Duodenal mucosa (tissue), 2 donors: ENCODE results near the gene MUSK.

Experiments used
- H3K27ac ChIP-seq: one replicate; pipeline ENCODE4 v1.7.0; 2013; ENCODE audit warnings: low read depth, low read length
- H3K27me3 ChIP-seq, 2 donors: one replicate each; pipeline ENCODE4 v1.7.0; 2013; ENCODE audit warnings: low read length in 2 of 2, control low read depth in 1 of 2; ENCODE audit not compliant: insufficient read depth in 2 of 2, control insufficient read depth in 1 of 2
- H3K36me3 ChIP-seq, 2 donors: one replicate each; pipeline ENCODE4 v1.7.0; 2013; ENCODE audit warnings: low read length in 2 of 2, control low read depth in 1 of 2; ENCODE audit not compliant: insufficient read depth in 2 of 2, control insufficient read depth in 1 of 2
- H3K4me1 ChIP-seq, 2 donors: one replicate each; pipeline ENCODE4 v1.7.0; 2013; ENCODE audit warnings: low read length in 2 of 2, control low read depth in 1 of 2; ENCODE audit not compliant: insufficient read depth in 2 of 2, control insufficient read depth in 1 of 2
- H3K4me3 ChIP-seq, 2 donors: one replicate each; pipeline ENCODE4 v1.7.0; 2013; ENCODE audit warnings: low read length in 2 of 2, low read depth in 1 of 2
- H3K9ac ChIP-seq, 2 donors: one replicate each; pipeline ENCODE4 v1.7.0; 2013; ENCODE audit warnings: low read length in 2 of 2, low read depth in 1 of 2
- H3K9me3 ChIP-seq, 2 donors: one replicate each; pipeline ENCODE4 v1.7.0; 2013; ENCODE audit warnings: low read length in 2 of 2, control low read depth in 1 of 2; ENCODE audit not compliant: control insufficient read depth in 1 of 2

Gene MUSK

DNA sequence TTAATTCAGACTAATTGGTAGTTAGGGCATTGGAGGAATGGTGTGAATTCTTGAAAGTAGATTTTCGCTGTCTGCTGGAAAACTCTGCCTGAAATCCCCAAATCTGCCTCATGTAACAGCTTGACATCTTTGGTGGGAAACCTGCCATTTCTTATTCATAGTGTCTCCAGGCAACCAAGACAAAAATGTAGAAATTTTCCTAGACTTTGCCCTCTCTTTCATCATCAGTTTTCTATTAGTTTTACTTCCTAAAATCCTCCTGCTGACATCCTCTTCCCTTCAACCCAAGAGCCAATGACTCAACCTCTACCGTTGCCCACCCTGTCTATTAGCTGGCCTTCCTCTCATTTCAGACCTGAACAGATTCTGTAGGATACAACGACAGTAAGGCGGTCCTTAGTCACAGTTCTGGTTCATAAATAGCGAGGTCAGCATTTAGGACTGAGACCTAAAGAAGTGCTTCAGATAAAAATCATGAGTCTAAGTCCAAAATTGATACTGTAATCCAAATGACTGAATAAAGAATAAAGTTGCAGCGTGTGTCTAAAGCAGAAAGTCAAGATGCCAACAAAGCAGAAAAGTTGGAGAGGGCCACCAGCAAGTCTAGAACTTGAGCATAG lies 133.9 kb downstream of the MUSK start:
- no peak overlapping the region for H3K27ac ChIP-seq
- H3K36me3 ChIP-seq, result no peaks in the 10 kb centered on the region
- no peak overlapping the region for H3K4me3 ChIP-seq
- H3K9ac ChIP-seq, result no peak overlapping the region
- no peaks in the 10 kb centered on the region for H3K4me1 ChIP-seq
- no peaks in the 10 kb centered on the region for H3K9me3 ChIP-seq
- no peaks in the 10 kb centered on the region for H3K27me3 ChIP-seq

- H3K27ac ChIP-seq, result no peak overlapping the region
- no peaks in the 10 kb centered on the region for H3K36me3 ChIP-seq
- H3K9me3 ChIP-seq, result no peaks in the 10 kb centered on the region
- H3K4me1 ChIP-seq, result no peaks in the 10 kb centered on the region
- H3K4me3 ChIP-seq, result no peak overlapping the region
- H3K27me3 ChIP-seq, result no peaks in the 10 kb centered on the region
- no peak overlapping the region for H3K9ac ChIP-seq
Measured at GRCh38 chr9:110807956-110808598, 139.5 kb downstream of the MUSK start.

DNA sequence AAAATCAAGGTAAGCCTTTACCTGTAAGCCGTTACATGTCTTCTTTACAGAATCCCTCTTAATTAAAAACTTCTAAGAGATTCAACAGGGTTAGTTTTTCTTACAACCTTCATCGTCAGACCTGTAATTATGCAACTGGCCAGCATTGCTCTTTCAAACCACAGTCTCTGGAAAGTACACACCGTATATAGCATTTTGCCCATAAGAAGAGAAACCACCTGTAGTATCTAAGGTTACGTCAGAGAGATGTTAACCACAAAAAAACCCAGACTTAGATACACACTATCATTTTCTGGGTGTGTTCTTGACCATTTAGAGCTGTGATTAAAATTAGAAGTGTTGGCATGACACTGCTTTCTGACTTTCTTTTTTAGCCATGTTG lies 140.0 kb downstream of the MUSK start:
- Histone ChIP-seq H3K36me3 (no peaks in the 10 kb centered on the region), H3K4me1 (no peaks in the 10 kb centered on the region), H3K27ac (no peak overlapping the region), H3K9ac (no peak overlapping the region), H3K27me3 (no peaks in the 10 kb centered on the region), H3K9me3 (no peaks in the 10 kb centered on the region), H3K4me3 (no peak overlapping the region)

DNA sequence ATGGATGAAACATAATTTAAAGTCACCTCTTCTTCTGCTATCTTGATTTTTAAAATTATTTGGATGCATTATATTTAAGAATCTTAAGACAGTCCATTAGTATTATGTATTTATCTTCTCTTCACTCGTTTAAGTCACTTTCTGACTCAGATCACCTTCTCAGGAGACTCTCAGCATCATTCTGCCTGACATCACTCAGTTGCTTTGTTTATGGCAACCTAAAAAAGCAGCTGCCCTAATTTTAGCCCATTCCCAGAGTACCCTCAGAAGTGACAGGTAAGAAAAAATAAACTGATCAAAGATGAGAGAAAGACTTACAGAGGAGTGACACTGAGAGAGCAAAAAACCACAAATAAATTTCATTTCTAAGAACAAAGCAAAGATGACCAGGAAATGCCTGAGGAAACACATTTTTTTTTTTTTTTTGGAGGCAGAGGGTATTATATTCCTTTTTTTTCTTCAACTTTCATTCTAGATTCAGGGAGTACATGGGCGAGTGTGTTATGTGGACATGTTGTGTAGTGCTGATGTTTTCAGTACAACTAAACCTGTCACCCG lies 140.5 kb downstream of the MUSK start:
- no peak overlapping the region for H3K4me3 ChIP-seq
- no peak overlapping the region for H3K9ac ChIP-seq
- no peaks in the 10 kb centered on the region for H3K4me1 ChIP-seq
- no peak overlapping the region for H3K27ac ChIP-seq
- no peaks in the 10 kb centered on the region for H3K9me3 ChIP-seq
- no peaks in the 10 kb centered on the region for H3K36me3 ChIP-seq
- no peaks in the 10 kb centered on the region for H3K27me3 ChIP-seq

GRCh38 chr9:110810262-110810976 lies 141.8 kb downstream of the MUSK start:
- no peak overlapping the region for H3K27ac ChIP-seq
- H3K9me3 ChIP-seq, result no peaks in the 10 kb centered on the region
- no peaks in the 10 kb centered on the region for H3K36me3 ChIP-seq
- H3K27me3 ChIP-seq, result no peaks in the 10 kb centered on the region
- no peak overlapping the region for H3K4me3 ChIP-seq
- H3K9ac ChIP-seq, result no peak overlapping the region
- H3K4me1 ChIP-seq, result no peaks in the 10 kb centered on the region

- H3K36me3 ChIP-seq, result no peaks in the 10 kb centered on the region
- no peak overlapping the region for H3K9ac ChIP-seq
- H3K27ac ChIP-seq, result no peak overlapping the region
- H3K4me1 ChIP-seq, result no peaks in the 10 kb centered on the region
- no peak overlapping the region for H3K4me3 ChIP-seq
- no peaks in the 10 kb centered on the region for H3K27me3 ChIP-seq
- no peaks in the 10 kb centered on the region for H3K9me3 ChIP-seq
Measured at GRCh38 chr9:110812886-110813285, 144.3 kb downstream of the MUSK start.

DNA sequence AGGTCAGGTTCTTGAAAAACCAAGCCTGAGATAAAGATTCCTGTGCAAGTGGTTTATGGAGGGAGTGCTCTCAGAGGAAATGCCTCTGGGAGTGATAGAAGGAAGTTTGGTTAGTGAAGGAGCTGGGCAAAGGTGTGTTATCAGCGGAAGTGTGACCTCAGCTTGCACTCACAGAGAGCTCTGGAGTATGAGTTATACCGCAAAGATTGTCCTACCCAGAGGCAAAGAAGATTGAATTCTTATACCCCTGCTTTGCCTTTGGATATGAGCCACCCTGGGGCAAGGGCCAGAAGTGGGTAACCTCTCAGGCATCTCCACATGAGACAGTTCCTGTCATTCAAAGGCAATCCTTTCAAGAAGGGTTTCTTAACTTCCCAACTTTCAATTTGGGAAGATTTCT lies 145.6 kb downstream of the MUSK start:
- no peaks in the 10 kb centered on the region for H3K4me1 ChIP-seq
- H3K36me3 ChIP-seq, result no peaks in the 10 kb centered on the region
- no peak overlapping the region for H3K4me3 ChIP-seq
- H3K27ac ChIP-seq, result no peak overlapping the region
- no peaks in the 10 kb centered on the region for H3K27me3 ChIP-seq
- H3K9ac ChIP-seq, result no peak overlapping the region
- no peaks in the 10 kb centered on the region for H3K9me3 ChIP-seq

DNA sequence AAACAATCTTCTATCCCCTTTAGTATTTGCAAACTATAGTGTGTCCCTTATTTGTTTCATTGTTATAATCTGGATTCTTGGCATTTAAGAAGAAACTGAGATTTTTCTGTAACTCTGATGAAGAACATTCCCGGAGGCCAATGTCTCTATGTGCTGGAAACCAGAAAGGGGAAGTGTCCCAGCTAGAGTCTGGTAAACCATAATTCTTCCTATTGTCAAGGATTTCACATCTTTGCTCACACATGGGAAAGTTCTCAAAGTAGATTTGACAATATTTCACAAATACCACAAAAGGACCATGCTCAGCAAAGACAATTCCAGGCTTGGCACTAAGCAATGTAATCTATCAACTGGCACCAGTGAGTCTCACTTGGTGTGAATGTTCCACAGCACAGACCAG lies 146.8 kb downstream of the MUSK start:
- no peak overlapping the region for H3K27ac ChIP-seq
- H3K4me3 ChIP-seq, result no peak overlapping the region
- no peaks in the 10 kb centered on the region for H3K9me3 ChIP-seq
- H3K27me3 ChIP-seq, result no peaks in the 10 kb centered on the region
- H3K9ac ChIP-seq, result no peak overlapping the region
- H3K36me3 ChIP-seq, result no peaks in the 10 kb centered on the region
- H3K4me1 ChIP-seq, result no peaks in the 10 kb centered on the region

DNA sequence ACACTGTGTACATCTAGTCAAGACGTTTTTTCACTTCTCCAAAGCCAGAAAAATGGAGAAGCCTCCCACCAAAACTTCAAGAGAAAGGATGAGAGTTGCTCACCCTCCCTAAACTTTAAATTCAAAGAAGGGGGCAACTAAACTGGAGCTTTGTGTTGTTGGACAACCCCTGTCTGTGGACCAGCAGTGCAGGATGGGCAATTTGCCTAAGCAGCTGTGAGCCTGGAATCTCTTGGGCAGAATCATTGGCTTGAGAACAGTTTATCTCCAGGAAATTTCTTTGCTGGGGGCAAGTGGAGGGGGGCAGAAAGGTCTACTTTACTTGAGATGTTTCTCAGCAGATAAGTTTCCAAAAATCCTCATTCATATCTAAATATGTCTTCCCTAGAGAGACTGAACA lies 151.8 kb downstream of the MUSK start:
- H3K4me1 ChIP-seq, result no peaks in the 10 kb centered on the region
- H3K27me3 ChIP-seq, result no peaks in the 10 kb centered on the region
- H3K9ac ChIP-seq, result no peak overlapping the region
- H3K9me3 ChIP-seq, result no peaks in the 10 kb centered on the region
- no peaks in the 10 kb centered on the region for H3K36me3 ChIP-seq
- H3K4me3 ChIP-seq, result no peak overlapping the region
- H3K27ac ChIP-seq, result no peak overlapping the region

- H3K27ac ChIP-seq, result no peak overlapping the region
- H3K36me3 ChIP-seq, result no peaks in the 10 kb centered on the region
- no peaks in the 10 kb centered on the region for H3K27me3 ChIP-seq
- H3K4me1 ChIP-seq, result no peaks in the 10 kb centered on the region
- H3K9me3 ChIP-seq, result no peaks in the 10 kb centered on the region
- H3K9ac ChIP-seq, result no peak overlapping the region
- H3K4me3 ChIP-seq, result no peak overlapping the region
Measured at GRCh38 chr9:110821064-110821463, 152.5 kb downstream of the MUSK start.
